Measurements from ENCODE around the gene EDN1.
"Not testable (repeated sequence)": the region's sequence is repeated elsewhere in the genome, so short reads cannot be mapped to it uniquely, and the experiment has no call there.

Gene EDN1

GRCh38 chr6:12327391-12327790 is 37.2 kb downstream of the EDN1 start:
- DNase-seq (ENCODE audit: low read depth), result peak; percentile 30

GRCh38 chr6:12327988-12328387 is 37.8 kb downstream of the EDN1 start:
- no peak for DNase-seq (ENCODE audit: low read depth)

- no peak for DNase-seq (ENCODE audit: low read depth)
Observed at GRCh38 chr6:12328701-12329100, 38.5 kb downstream of the EDN1 start.

- DNase-seq (ENCODE audit: low read depth), result no peak
Observed at GRCh38 chr6:12331474-12331873, 41.3 kb downstream of the EDN1 start.

DNA sequence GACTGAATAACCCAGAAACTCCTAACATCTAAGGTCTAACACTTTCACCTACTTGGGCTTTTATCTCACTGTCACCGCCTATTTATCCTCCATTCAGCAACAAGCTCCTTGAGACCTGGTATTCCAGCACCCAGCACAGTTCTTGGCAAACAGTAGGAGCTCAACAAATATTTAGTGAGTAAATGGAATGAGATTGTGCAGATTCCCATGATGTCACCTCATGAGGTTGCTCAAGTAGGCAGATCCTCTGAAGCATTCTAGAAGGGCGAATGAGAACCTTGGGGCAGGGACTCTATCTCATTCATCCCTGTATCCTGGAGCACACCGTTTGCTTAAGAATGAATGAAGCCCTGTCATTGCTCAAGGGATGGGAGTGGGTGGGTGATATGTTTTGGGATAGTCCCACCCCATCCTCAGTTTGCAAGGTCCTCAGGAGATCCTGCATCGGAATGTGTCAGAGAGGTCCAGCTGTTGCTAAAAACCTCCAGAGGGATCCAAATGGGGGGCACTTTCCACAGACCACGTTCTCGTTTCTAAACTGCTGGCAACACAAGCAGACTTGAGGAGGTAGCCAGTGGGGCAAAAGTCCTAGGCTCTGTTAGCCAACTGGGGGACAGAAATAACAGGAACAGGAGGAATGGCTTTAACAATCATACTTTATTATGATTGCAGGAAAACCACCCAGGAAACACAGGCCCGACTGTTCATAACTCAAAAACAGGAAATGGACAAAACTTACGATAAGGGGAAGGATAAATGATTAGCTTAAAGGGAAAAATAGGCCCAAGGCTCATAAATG is 42.0 kb downstream of the EDN1 start:
- DNase-seq (ENCODE audit: low read depth), result no peak

DNA sequence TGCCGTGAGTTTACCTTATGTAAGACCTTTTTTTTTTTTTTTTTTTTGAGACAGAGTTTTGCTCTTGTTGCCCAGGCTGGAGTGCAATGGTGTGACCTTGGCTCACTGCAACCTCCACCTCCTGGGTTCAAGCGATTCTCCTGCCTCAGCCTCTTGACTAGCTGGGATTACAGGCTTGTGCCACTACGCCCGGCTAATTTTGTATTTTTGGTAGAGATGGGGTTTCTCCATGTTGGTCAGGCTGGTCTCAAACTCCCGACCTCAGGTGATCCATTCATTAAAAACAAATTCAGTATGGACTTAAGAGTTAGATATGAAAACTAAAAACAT is 42.6 kb downstream of the EDN1 start:
- not testable (repeated sequence) for DNase-seq (ENCODE audit: low read depth)

DNA sequence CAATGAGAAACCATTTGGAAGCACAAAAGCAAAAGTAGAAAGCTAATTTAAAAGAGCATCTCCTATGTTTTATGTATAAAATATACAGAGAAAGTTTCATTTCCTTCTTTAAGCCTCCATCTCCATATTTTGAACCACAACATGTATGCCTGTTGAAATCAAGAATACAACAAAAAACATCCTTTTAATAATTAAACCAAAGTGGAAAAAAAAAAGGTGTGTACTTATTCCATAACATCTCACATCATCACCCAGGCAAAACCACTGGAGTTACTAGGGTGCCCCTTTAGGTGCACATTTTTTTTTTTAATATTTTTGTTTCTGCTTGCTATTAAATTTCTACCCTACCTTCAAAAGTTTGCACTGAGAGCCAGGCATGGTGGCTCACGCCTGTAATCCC is 43.0 kb downstream of the EDN1 start:
- no peak for DNase-seq (ENCODE audit: low read depth)

- no peak for DNase-seq (ENCODE audit: low read depth)
Observed at GRCh38 chr6:12334526-12335130, 44.5 kb downstream of the EDN1 start.

DNA sequence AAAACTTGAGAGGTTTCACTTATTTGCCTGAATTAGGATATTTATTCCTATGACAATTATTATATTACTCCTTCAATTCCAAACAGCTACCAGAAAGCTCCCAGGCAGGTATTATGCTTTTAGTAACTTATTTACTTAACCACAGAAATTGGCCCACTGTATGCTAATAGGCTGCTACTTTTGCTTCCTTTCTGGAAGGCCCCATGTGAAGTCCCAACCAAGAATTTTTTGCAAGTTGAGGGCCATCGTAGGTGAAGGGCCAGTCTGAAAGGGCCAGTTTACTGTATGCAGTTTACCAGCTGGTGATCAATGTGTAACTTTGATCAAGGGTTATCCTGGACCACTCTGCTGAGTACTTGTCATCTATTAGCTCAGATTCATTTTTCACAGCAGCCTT is 45.0 kb downstream of the EDN1 start:
- no peak for DNase-seq (ENCODE audit: low read depth)

GRCh38 chr6:12335717-12336116 is 45.6 kb downstream of the EDN1 start:
- no peak for DNase-seq (ENCODE audit: low read depth)

DNA sequence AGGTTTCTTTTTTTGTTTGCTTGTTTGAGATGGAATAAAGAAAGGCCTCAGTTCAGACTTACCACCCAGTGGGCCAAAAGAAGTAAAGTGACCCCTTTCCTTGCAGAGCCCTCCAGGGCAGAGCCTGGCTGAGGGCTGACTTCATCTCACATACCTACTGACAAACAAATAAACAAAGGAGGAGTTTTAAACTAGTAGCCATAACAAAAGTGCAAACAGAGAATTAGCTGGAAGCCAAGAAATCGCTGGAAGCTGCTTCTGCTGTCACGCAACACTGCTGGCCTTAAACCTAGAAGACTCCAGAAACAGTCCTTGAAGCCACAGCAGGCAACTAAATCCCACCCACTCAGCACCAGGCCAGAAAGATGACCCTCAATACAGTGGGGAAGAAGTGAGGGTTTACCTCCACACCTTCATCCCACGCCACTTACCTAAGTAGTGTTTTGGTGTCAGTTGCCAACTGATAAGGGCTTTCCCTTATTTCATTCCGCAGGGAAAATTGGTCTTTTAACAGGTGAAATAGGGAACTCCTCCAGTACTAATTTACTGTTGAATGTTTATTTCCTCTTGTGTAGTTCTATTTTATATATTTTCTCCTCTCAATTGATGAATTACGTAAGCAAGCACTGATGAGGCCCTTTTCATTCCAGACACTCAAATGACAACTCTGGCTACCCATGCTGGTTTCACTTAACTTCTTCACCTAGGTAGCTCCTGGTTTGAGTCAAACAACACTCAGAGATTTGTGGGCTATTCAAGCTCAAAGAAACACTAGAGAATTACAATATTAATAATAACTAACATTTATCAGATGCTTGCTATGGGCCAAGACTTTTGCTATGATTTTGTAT is 46.2 kb downstream of the EDN1 start:
- no peak for DNase-seq (ENCODE audit: low read depth)

DNA sequence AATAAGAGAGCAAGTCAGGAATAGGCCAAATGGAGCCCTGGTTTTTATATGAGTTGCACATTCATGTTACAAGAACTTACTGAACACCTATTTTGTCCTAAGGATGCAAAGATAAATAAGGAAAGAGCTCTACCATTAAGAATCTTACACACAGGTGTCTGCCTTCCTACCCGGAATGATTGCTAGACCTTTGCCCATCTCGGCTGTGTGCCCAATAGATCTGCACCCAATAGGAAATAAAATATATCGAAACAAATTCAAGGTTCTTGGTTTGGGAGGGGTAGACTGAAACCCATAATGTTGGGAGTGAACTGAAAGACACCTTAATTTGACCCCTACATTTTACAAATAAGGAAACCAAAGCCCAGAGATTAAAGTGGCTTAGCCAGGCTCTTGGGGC is 48.9 kb downstream of the EDN1 start:
- no peak for DNase-seq (ENCODE audit: low read depth)

- no peak for DNase-seq (ENCODE audit: low read depth)
Observed at GRCh38 chr6:12339808-12340487, 49.8 kb downstream of the EDN1 start.

- no peak for DNase-seq (ENCODE audit: low read depth)
Observed at GRCh38 chr6:12340488-12340818, 50.3 kb downstream of the EDN1 start.

DNA sequence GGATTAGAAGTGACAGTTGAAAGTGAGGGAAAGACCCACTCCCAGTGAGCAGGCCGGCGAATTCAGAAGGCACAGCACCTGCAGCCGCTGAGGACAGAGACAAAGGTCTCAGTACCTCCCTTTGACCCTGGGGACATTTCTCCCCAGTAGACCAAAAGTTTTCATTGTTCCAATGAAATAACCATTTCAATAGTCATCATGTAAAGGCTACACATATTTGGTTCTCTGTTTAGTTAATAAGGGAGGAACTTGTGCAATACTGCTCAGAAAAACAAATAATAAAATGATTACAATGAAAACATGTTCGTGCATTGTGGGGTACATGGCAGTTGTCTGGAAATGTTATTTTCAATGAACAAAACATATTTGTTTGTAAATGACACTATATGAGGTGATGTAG is 52.5 kb downstream of the EDN1 start:
- no peak for DNase-seq (ENCODE audit: low read depth)

DNA sequence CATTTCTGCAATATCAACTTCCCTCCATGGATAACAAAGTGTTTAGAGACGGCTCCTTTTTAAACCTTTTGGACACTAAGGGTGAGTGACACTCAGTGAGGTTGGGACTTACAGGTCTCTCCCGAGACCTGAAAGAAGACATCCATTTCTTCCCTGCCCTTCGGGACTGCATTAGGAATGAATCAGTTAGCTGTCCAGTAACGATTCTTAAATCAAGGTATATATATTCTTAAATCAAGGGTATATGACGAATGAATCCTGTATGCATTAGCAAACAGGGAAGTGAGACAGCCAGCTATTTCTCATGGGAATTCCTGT is 52.9 kb downstream of the EDN1 start:
- DNase-seq (ENCODE audit: low read depth), result no peak

- peak; percentile 72 for DNase-seq (ENCODE audit: low read depth)
Observed at GRCh38 chr6:12343440-12344162, 53.4 kb downstream of the EDN1 start.

- no peak for DNase-seq (ENCODE audit: low read depth)
Observed at GRCh38 chr6:12344296-12344695, 54.1 kb downstream of the EDN1 start.

DNA sequence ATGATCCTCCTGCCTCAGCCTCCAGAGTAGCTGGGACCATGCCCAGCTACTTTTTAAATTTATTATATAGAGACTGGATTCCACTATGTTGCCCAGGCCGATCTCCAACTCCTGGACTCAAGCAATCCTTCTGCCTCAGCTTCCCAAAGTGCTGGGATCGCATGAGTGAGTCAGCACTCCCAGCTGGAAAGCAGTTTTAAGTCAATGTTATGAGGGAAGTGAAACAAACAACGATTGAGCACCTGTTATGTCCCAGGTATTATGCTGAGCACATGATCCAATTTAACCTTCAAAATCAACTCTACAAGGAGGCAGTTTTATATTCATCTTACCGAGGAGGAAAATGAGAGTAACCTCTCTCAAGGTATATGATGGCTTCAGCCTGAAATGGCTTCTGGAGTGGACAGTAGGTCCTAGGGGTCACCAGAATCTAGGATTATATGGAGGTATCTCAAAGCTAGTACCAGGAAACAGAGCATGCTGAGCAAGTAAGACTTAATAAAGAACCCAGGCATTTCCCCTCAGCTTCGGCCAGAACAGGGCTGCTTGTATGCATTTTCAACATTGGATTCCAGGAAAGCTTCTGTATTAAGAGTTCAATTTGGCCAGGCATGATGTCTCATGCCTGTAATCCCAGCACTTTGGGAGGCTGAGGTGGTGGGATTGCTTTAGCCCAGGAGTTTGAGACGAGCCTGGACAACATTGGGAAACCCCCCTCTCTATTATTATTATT is 55.0 kb downstream of the EDN1 start:
- no peak for DNase-seq (ENCODE audit: low read depth)

DNA sequence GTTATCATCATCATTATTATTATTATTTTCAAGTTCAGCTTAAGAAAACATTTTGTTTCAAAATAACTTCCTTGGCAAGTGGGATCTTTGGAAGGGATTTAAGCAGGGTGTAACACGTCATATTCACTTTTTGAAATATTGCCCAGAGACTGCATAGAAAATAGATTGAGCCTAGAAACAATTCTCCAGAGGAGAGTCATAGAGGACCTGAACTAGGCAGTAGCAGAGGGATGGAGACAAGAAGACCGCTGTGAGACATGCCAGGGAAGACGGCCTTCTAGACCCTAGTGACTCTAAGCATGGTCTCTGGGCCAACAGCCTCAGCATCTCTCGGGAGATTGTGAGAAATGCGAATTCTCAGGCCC is 55.5 kb downstream of the EDN1 start:
- DNase-seq (ENCODE audit: low read depth), result no peak

Measured in HS-5 (cell line).